GM13977 (cell line): ENCODE results near the gene HEPN1.
A peak's percentile ranks its signal among the peaks of the same experiment; 100 is the strongest.

Experiments used
- DNase-seq: peaks from one replicate; pipeline ENCODE4 v3.0.0; 2012; ENCODE audit warnings: low spot score
- CTCF ChIP-seq: IDR thresholded peaks from 2 replicates; pipeline ENCODE4 v1.5.1; 2012; ENCODE audit warnings: mild to moderate bottlenecking, control low read depth; ENCODE audit not compliant: insufficient read depth; ENCODE audit errors: extremely low read depth, missing control alignments
- in situ Hi-C: fragments of 300-500 bp; cut with MboI; formaldehyde crosslinking; loops from one replicate; pipeline ENCODE4 v1.12.0; 2022; ENCODE audit warnings: low sequenced_read_pairs, low pct_unique_long_range_greater_than_20kb, mixed read lengths, inconsistent platforms; ENCODE audit not compliant: unreplicated experiment

HEPN1 gene

GRCh38 chr11:124945826-124946225, 26.8 kb downstream of the HEPN1 start:
- TF ChIP-seq CTCF: no peak
- in situ Hi-C loops: no loop called here
- DNase-seq: no peak

- no peak for DNase-seq
- in situ Hi-C loops: no loop called here
- no peak for TF ChIP-seq CTCF
Observed at GRCh38 chr11:124946735-124947141, 27.7 kb downstream of the HEPN1 start.

GRCh38 chr11:124950601-124951330, 31.7 kb downstream of the HEPN1 start:
- in situ Hi-C loops: loop anchor here (25.0 kb wide), 1 partner anchor 387 kb away; no protein-coding TSS in a partner anchor
- no peak for TF ChIP-seq CTCF
- DNase-seq: no peak

- in situ Hi-C loops: loop anchor here (25.0 kb wide), 1 partner anchor 386 kb away; no protein-coding TSS in a partner anchor
- no peak for TF ChIP-seq CTCF
Observed at GRCh38 chr11:124951341-124951740, 32.3 kb downstream of the HEPN1 start.

GRCh38 chr11:124953753-124954589, 34.9 kb downstream of the HEPN1 start, which contains the start of gene CCDC15:
CCDC15 (plus strand) TSS chr11:124954202; CDS start chr11:124954733, 531 bp downstream.
- TF ChIP-seq CTCF: no peak
- in situ Hi-C loops: loop anchor here (25.0 kb wide), 1 partner anchor 383 kb away; no protein-coding TSS in a partner anchor
- DNase-seq: peak; percentile 88

More at GRCh38 chr11:124951341-124951740, 32.3 kb downstream of the HEPN1 start:
- DNase-seq: no peak

- in situ Hi-C loops: loop anchor here (25.0 kb wide), 1 partner anchor 383 kb away; no protein-coding TSS in a partner anchor
- DNase-seq: no peak
- no peak for TF ChIP-seq CTCF
Observed at GRCh38 chr11:124954590-124954955, 35.5 kb downstream of the HEPN1 start.
